PC-3 (cell line): ENCODE measurements around the gene HOXC4.

Experiments used
- CTCF ChIP-seq: fragments of 300-600 bp; sonication (generic); conservative IDR thresholded peaks from 2 replicates; pipeline ENCODE4 v1.5.1; 2017; ENCODE audit warnings: antibody characterized with exemption, low read depth, mild to moderate bottlenecking, low read length
- EZH2 ChIP-seq: fragments of 300-600 bp; sonication (generic); IDR thresholded peaks from one replicate; pipeline ENCODE4 v1.6.1; 2017; ENCODE audit warnings: antibody characterized with exemption, mild to moderate bottlenecking, low read length; ENCODE audit not compliant: unreplicated experiment
- EZH2phosphoT487 ChIP-seq: fragments of 300-600 bp; sonication (generic); IDR thresholded peaks from 2 replicates; pipeline ENCODE4 v1.6.1; 2018; ENCODE audit warnings: mild to moderate bottlenecking, antibody characterized with exemption, low read length, borderline replicate concordance

GRCh38 chr12:54020591-54021405 is 32.8 kb upstream of the HOXC4 start:
- no peak for TF ChIP-seq CTCF
- TF ChIP-seq EZH2phosphoT487 = no peak
- no peak for TF ChIP-seq EZH2
